CD4-positive, alpha-beta T cell (primary cell): ENCODE data around the gene HHEX. TPM values are rescaled to one million over a fixed set of nuclear protein-coding genes. Genes with fewer than 3 reads are reported as not detected.

ENCODE experiments used
- ATAC-seq: fragments of 200-7000 bp; cut with Tn5 transposase; one replicate; pipeline ENCODE4 v1.10.0; 2022; ENCODE audit warnings: mild to moderate bottlenecking; ENCODE audit not compliant: poor library complexity
- CTCF ChIA-PET: fragments of 350-600 bp; sonication (Branson Sonifier 250); formaldehyde crosslinking; loops from one replicate; lab custom pipeline; 2021; ENCODE audit warnings: antibody characterized with exemption, inconsistent platforms; lab: Charles Lee
- POLR2A ChIA-PET: fragments of 350-600 bp; sonication (Branson Sonifier 250); formaldehyde crosslinking; loops from one replicate; lab custom pipeline; 2021; ENCODE audit warnings: antibody characterized with exemption, inconsistent platforms; lab: Charles Lee
- DNase-seq, 14 experiments: peaks; one replicate each; pipeline ENCODE4 v3.0.0-alpha.2; 2013 to 2020; ENCODE audit warnings: mixed read lengths in 2 of 14
- H3K27ac ChIP-seq, 2 donors: one replicate each; pipeline versions ENCODE4 v1.5.1 to v1.7.0; 2013; ENCODE audit warnings: low read length in 2 of 2, low read depth in 1 of 2, mild to moderate bottlenecking in 1 of 2
- H3K27me3 ChIP-seq, 2 experiments: 1 replicate in 1 of 2; 2 replicates in 1 of 2; pipeline versions ENCODE4 v1.6.1 to v1.7.0; 2013; ENCODE audit warnings: low read length in 2 of 2, control low read depth in 1 of 2, mild to moderate bottlenecking in 1 of 2, moderate library complexity in 1 of 2; ENCODE audit not compliant: insufficient read depth in 2 of 2, control insufficient read depth in 1 of 2
- H3K36me3 ChIP-seq: one replicate; pipeline ENCODE4 v1.6.1; 2013; ENCODE audit warnings: low read length, control low read depth; ENCODE audit not compliant: insufficient read depth
- H3K4me1 ChIP-seq: one replicate; pipeline ENCODE4 v1.6.1; 2013; ENCODE audit warnings: low read length, control low read depth; ENCODE audit not compliant: insufficient read depth
- H3K4me3 ChIP-seq: one replicate; pipeline ENCODE4 v1.5.1; 2013; ENCODE audit warnings: mild to moderate bottlenecking, low read length, moderate library complexity
- H3K9me3 ChIP-seq, 2 experiments: 1 replicate in 1 of 2; 2 replicates in 1 of 2; pipeline versions ENCODE4 v1.6.1 to v1.7.0; 2013; ENCODE audit warnings: low read length in 2 of 2, mild to moderate bottlenecking in 2 of 2, control low read depth in 1 of 2, moderate library complexity in 1 of 2; ENCODE audit not compliant: control insufficient read depth in 1 of 2, insufficient read depth in 1 of 2
- H3K27ac Mint-ChIP-seq: one replicate; pipeline ENCODE4 v1.8.0; 2020; ENCODE audit warnings: mixed read lengths
- H3K27me3 Mint-ChIP-seq: one replicate; pipeline ENCODE4 v1.8.0; 2021; ENCODE audit warnings: mixed read lengths
- H3K36me3 Mint-ChIP-seq: one replicate; pipeline ENCODE4 v1.8.0; 2021; ENCODE audit warnings: low read depth, mixed read lengths
- H3K4me1 Mint-ChIP-seq: one replicate; pipeline ENCODE4 v1.8.0; 2021; ENCODE audit warnings: low read depth, mixed read lengths
- H3K4me3 Mint-ChIP-seq: one replicate; pipeline ENCODE4 v1.8.0; 2020; ENCODE audit warnings: mild to moderate bottlenecking, mixed read lengths
- H3K9me3 Mint-ChIP-seq: one replicate; pipeline ENCODE4 v1.8.0; 2020; ENCODE audit warnings: mixed read lengths
- CTCF ChIP-seq: fragments of 200-600 bp; IDR thresholded peaks from one replicate; pipeline ENCODE4 v1.8.0; 2022; ENCODE audit warnings: antibody characterized with exemption, mild to moderate bottlenecking
- intact Hi-C, 2 experiments: fragments of 100-400 bp; cut with DNase I in 1 of 2; cut with micrococcal nuclease in 1 of 2; formaldehyde crosslinking; loops; one replicate each; pipeline versions ENCODE4 v1.15.1 to v1.9.0; 2023 to 2025; cut with DNase I, micrococcal nuclease
- total RNA-seq, 174 experiments: library from RNA in 2 of 174; stranded (reverse) in 2 of 174; gene quantifications; one replicate each; pipeline ENCODE4 v1.2.3 and lab custom pipeline; 2021 to 2026

Gene HHEX
- total RNA-seq, 2 experiments from 2014 or later: 0.96 to 1.0 TPM

DNA sequence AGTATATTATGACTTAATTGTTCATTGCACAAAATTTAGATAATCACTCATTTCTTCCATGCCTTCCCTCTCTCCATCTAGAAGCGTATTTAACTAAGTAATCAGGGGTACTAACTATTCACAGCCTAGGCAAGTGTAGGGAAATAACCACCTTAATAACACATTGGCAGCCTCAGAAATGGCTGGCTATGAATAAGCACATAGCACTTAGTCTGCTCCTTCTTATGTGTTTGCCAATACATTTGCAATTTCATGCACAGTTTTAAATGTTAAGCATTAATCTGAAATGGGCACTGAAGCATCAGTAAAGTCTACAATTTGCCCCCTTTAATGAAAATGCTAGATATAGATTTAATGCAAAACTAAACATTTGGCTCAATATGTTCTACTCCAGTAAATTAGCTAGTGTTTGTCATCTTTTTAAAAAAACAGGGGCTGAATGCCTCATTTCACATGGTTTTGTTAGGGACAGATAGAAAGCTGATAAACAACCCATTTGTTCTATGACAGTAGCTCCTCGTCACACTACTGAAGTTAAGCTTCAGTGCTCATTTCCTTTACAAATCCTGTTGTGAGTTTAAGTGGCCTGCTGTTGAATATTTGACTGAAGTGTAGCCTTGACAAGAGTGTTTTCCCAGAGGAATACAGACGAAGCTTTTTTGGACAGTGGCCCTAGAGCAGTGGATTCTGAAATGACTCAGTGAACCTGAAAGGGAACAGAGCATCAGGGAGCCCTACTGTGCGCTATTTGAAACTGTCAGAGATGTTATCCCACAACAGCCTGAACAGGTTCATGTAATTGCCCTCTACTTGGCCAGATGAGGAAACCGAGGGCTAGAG lies 30.5 kb downstream of the HHEX start:
- no peak for ATAC-seq
- no peaks in the 10 kb centered on the region for H3K4me1 ChIP-seq
- no peaks in the 10 kb centered on the region for H3K9me3 Mint-ChIP-seq
- no peak overlapping the region for H3K27ac Mint-ChIP-seq
- no peak for DNase-seq
- no peak overlapping the region for H3K27ac ChIP-seq
- H3K36me3 ChIP-seq: no peaks in the 10 kb centered on the region
- POLR2A ChIA-PET: no interaction called here
- H3K27me3 ChIP-seq: peaks cover 0 to 10% of the 10 kb centered on the region in 2 experiments
- H3K4me1 Mint-ChIP-seq: no peaks in the 10 kb centered on the region
- no peak overlapping the region for H3K4me3 Mint-ChIP-seq
- CTCF ChIA-PET: no interaction called here
- peaks cover 24% of the 10 kb centered on the region for H3K27me3 Mint-ChIP-seq
- H3K9me3 ChIP-seq: no peaks in the 10 kb centered on the region
- intact Hi-C loops: no loop called here
- no peak for TF ChIP-seq CTCF
- no peaks in the 10 kb centered on the region for H3K36me3 Mint-ChIP-seq
- no peak overlapping the region for H3K4me3 ChIP-seq

DNA sequence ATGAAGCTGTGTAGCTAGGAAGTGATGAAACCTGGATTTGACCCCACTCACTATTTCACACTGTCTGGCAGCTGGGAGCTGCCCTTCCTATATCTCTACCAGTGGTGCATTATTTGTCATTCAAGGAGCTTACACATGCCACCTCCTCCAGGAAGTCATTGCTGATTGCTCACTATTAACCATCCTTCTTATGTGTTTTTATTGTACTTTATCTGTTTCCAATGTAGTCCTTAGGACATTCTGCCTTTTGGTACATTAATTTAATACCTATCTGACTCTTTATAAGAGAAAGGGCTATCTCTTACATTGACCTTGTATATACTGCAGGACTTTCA lies 31.0 kb downstream of the HHEX start:
- CTCF ChIA-PET: no interaction called here
- POLR2A ChIA-PET: no interaction called here

DNA sequence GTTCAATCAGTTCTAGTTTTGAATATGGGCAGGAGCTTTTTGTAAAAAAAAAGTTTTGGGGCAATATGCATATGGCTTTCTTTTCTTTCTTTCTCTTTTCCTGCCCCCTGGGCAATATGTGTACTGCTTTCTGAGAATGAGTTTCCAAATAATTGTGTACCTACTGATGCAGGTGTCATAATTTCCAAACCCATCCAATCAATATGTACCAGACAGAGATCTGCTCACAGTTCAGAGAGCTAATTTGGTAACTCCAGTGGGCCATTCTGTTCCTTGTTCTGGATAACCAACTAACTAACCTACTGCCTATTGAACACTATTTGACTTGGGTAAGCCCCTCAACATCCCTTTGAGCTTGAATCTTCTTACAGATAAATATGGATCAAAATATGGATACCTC lies 32.6 kb downstream of the HHEX start:
- DNase-seq: no peak
- H3K4me3 Mint-ChIP-seq: no peak overlapping the region
- no peak overlapping the region for H3K27ac Mint-ChIP-seq
- H3K4me1 Mint-ChIP-seq: no peaks in the 10 kb centered on the region
- no peaks in the 10 kb centered on the region for H3K9me3 Mint-ChIP-seq
- CTCF ChIA-PET: interaction anchor here (1.1 kb wide), 1 partner anchor 11 kb away, joined by 3 read pairs; no protein-coding TSS in a partner anchor
- no peaks in the 10 kb centered on the region for H3K36me3 Mint-ChIP-seq
- no peak overlapping the region for H3K4me3 ChIP-seq
- intact Hi-C loops: no loop called here
- ATAC-seq: no peak
- H3K27me3 Mint-ChIP-seq: peaks cover 24% of the 10 kb centered on the region
- POLR2A ChIA-PET: no interaction called here
- H3K9me3 ChIP-seq: no peaks in the 10 kb centered on the region
- H3K36me3 ChIP-seq: no peaks in the 10 kb centered on the region
- TF ChIP-seq CTCF: no peak
- H3K4me1 ChIP-seq: no peaks in the 10 kb centered on the region
- H3K27me3 ChIP-seq: peaks cover 0 to 7% of the 10 kb centered on the region in 2 experiments
- no peak overlapping the region for H3K27ac ChIP-seq

More for the DNA sequence above, 31.0 kb downstream of the HHEX start:
- H3K27me3 Mint-ChIP-seq: peaks cover 21% of the 10 kb centered on the region
- no peak overlapping the region for H3K27ac Mint-ChIP-seq
- H3K4me3 ChIP-seq: no peak overlapping the region
- no peak for DNase-seq
- H3K36me3 Mint-ChIP-seq: no peaks in the 10 kb centered on the region
- peaks cover 0 to 8% of the 10 kb centered on the region in 2 experiments for H3K27me3 ChIP-seq
- no peak overlapping the region for H3K27ac ChIP-seq
- TF ChIP-seq CTCF: no peak
- H3K9me3 ChIP-seq: no peaks in the 10 kb centered on the region
- H3K4me1 ChIP-seq: no peaks in the 10 kb centered on the region
- H3K4me1 Mint-ChIP-seq: no peaks in the 10 kb centered on the region
- H3K36me3 ChIP-seq: no peaks in the 10 kb centered on the region
- no peak overlapping the region for H3K4me3 Mint-ChIP-seq
- no peaks in the 10 kb centered on the region for H3K9me3 Mint-ChIP-seq
- ATAC-seq: no peak
- intact Hi-C loops: no loop called here
